ENCODE data around the gene VWA8. TPM values are rescaled to one million over a fixed set of nuclear protein-coding genes. Genes with fewer than 3 reads are reported as not detected.

The VWA8 gene
- total and polyA plus RNA-seq, 2 experiments from 2014 or later = 6.3 to 24.6 TPM

DNA sequence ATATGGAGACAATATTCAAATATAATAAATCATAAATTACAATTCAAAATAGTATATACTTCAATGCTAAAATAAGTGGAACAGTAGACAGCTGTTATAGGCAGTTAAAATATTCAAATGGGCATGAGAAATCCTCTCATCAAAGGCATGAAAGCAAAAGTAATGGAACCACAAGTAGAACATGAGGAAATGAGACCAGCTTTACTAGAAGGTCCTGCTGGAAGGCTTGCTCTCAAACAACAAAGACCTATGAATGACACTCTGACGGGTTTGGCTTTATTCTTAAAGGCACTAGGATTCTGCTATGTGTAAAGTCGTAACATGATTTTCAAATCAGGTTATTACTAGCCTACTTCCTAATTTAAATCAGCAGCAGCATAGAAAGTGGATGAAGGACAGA, 148.1 kb downstream of the VWA8 start:
- Histone ChIP-seq H3K79me2 (replicated peaks; ENCODE audit: insufficient read depth) (no peaks in the 10 kb centered on the region), H3K9me2 (ENCODE audit: insufficient read depth) (no peaks in the 10 kb centered on the region), H3K4me2 (no peak overlapping the region), H3K27me3 (ENCODE audit: insufficient read depth) (no peaks in the 10 kb centered on the region), H3K36me3 (ENCODE audit: insufficient read depth) (peaks cover 6% of the 10 kb centered on the region; the same call in 1 of the 2 replicates), H3K27ac (ENCODE audit: low read depth) (no peak overlapping the region), H2AFZ (no peak overlapping the region), H4K20me1 (replicated peaks; ENCODE audit: insufficient read depth) (no peaks in the 10 kb centered on the region), H3F3A (replicated peaks; ENCODE audit: low read depth) (no peaks in the 10 kb centered on the region), H3K4me3 (no peak overlapping the region), H3K4me1 (ENCODE audit: insufficient read depth) (no peaks in the 10 kb centered on the region)
- Mint-ChIP-seq H3K4me1 (no peaks in the 10 kb centered on the region), H3K4me3 (no peak overlapping the region), H3K36me3 (ENCODE audit: low read depth) (peaks cover 21% of the 10 kb centered on the region), H3K9me3 (no peaks in the 10 kb centered on the region), H3K27ac (no peak overlapping the region), H3K27me3 (ENCODE audit: insufficient read depth, low read depth, poor library complexity) (no peaks in the 10 kb centered on the region)
- no peak for DNase-seq (ENCODE audit: low spot score)
- TF ChIP-seq JUNB (IDR thresholded peaks at IDR 0.05; ENCODE audit: unreplicated experiment) (no peak), NANOG (IDR thresholded peaks at IDR 0.05; ENCODE audit: borderline replicate concordance) (no peak)
- no peak for ATAC-seq

DNA sequence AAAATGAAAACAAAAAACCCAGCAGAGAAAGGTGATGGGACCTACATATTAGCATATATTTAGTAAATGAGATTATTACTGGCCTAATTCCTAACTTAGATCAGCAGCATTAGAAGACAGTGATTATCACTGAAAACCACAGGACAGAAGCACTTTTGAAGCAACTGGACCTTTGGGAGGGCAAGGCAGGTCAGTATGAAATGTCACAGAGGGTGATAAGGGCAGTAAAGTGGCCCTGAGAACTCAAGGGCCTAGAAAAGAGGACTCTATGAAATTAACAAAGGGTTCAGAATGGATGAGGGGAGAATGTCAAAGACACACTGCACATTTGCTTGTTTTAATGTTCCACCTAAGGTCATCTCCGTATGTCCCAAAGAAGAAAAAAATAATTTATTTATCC, 148.7 kb downstream of the VWA8 start:
- Histone ChIP-seq H3K4me2 (no peak overlapping the region), H3K9me2 (ENCODE audit: insufficient read depth) (no peaks in the 10 kb centered on the region), H3K27me3 (ENCODE audit: insufficient read depth) (no peaks in the 10 kb centered on the region), H3F3A (replicated peaks; ENCODE audit: low read depth) (no peaks in the 10 kb centered on the region), H4K20me1 (replicated peaks; ENCODE audit: insufficient read depth) (no peaks in the 10 kb centered on the region), H3K4me1 (ENCODE audit: insufficient read depth) (no peaks in the 10 kb centered on the region), H3K27ac (ENCODE audit: low read depth) (no peak overlapping the region), H2AFZ (no peak overlapping the region), H3K79me2 (replicated peaks; ENCODE audit: insufficient read depth) (no peaks in the 10 kb centered on the region), H3K4me3 (no peak overlapping the region), H3K36me3 (ENCODE audit: insufficient read depth) (peaks cover 6% of the 10 kb centered on the region; the same call in 1 of the 2 replicates)
- no peak for TF ChIP-seq POLR2AphosphoS5 (IDR thresholded peaks at IDR 0.05; ENCODE audit: low read depth)
- TF ChIP-seq JUNB (IDR thresholded peaks at IDR 0.05; ENCODE audit: unreplicated experiment) = no peak
- no peak for TF ChIP-seq CTCF (conservative IDR thresholded peaks at IDR 0.05; ENCODE audit: low read depth in 2 of 2)
- no peaks in the 10 kb centered on the region for H3K9me3 Mint-ChIP-seq
- H3K4me3 Mint-ChIP-seq = no peak overlapping the region
- H3K27me3 Mint-ChIP-seq (ENCODE audit: insufficient read depth, low read depth, poor library complexity) = no peaks in the 10 kb centered on the region
- DNase-seq (ENCODE audit: low spot score) (no peak), ATAC-seq (no peak)
- no peaks in the 10 kb centered on the region for H3K4me1 Mint-ChIP-seq
- no peak overlapping the region for H3K27ac Mint-ChIP-seq
- H3K36me3 Mint-ChIP-seq (ENCODE audit: low read depth) = peaks cover 21% of the 10 kb centered on the region

GRCh38 chr13:41811588-41812021, 149.3 kb downstream of the VWA8 start:
- no peak overlapping the region for H3K27ac Mint-ChIP-seq
- H3K79me2 ChIP-seq (replicated peaks; ENCODE audit: insufficient read depth) = no peaks in the 10 kb centered on the region
- no peaks in the 10 kb centered on the region for H4K20me1 ChIP-seq (replicated peaks; ENCODE audit: insufficient read depth)
- no peak overlapping the region for H2AFZ ChIP-seq
- no peak for ATAC-seq
- H3K9me2 ChIP-seq (ENCODE audit: insufficient read depth) = no peaks in the 10 kb centered on the region
- H3K9me3 Mint-ChIP-seq = no peaks in the 10 kb centered on the region
- H3K4me1 Mint-ChIP-seq = no peaks in the 10 kb centered on the region
- H3K4me2 ChIP-seq = no peak overlapping the region
- H3K27ac ChIP-seq (ENCODE audit: low read depth) = no peak overlapping the region
- H3F3A ChIP-seq (replicated peaks; ENCODE audit: low read depth) = no peaks in the 10 kb centered on the region
- peaks cover 21% of the 10 kb centered on the region for H3K36me3 Mint-ChIP-seq (ENCODE audit: low read depth)
- DNase-seq (ENCODE audit: low spot score) = no peak
- no peaks in the 10 kb centered on the region for H3K4me1 ChIP-seq (ENCODE audit: insufficient read depth)
- no peaks in the 10 kb centered on the region for H3K27me3 Mint-ChIP-seq (ENCODE audit: insufficient read depth, low read depth, poor library complexity)
- H3K36me3 ChIP-seq (ENCODE audit: insufficient read depth) = peaks cover 6% of the 10 kb centered on the region; the same call in 1 of the 2 replicates
- H3K4me3 ChIP-seq = no peak overlapping the region
- no peaks in the 10 kb centered on the region for H3K27me3 ChIP-seq (ENCODE audit: insufficient read depth)
- no peak overlapping the region for H3K4me3 Mint-ChIP-seq
- TF ChIP-seq ZNF114 (CRISPR knock-in tag; IDR thresholded peaks at IDR 0.05) = no peak
- no peak for TF ChIP-seq REST (IDR thresholded peaks at IDR 0.05; ENCODE audit: unreplicated experiment)
- no peak for TF ChIP-seq EZH2 (IDR thresholded peaks at IDR 0.05; ENCODE audit: low read depth, unreplicated experiment)
- TF ChIP-seq NANOG (IDR thresholded peaks at IDR 0.05; ENCODE audit: borderline replicate concordance) = no peak

All from GM23338 (cell line).